T-helper 2 cell treated with Interferon-gamma antibody and Interleukin-4, amounts not matched to agents 5 μg/mL and 100 μg/mL, for 36 hours (primary cell): ENCODE measurements around the gene CFAP126.
A peak's percentile ranks its signal among the peaks of the same experiment; 100 is the strongest.
"Not testable (repeated sequence)": the region's sequence is repeated elsewhere in the genome, so short reads cannot be mapped to it uniquely, and the experiment has no call there.

Experiments used
- DNase-seq: peaks from one replicate; pipeline ENCODE4 v3.0.0; 2021; ENCODE audit warnings: low spot score
- H3K27ac Mint-ChIP-seq: one replicate; pipeline ENCODE4 v1.8.0; 2021; ENCODE audit warnings: mild to moderate bottlenecking, mixed read lengths
- H3K27me3 Mint-ChIP-seq: one replicate; pipeline ENCODE4 v1.8.0; 2021; ENCODE audit warnings: low read depth, mixed read lengths
- H3K36me3 Mint-ChIP-seq: one replicate; pipeline ENCODE4 v1.8.0; 2021; ENCODE audit warnings: low read depth, mixed read lengths
- H3K4me1 Mint-ChIP-seq: one replicate; pipeline ENCODE4 v1.8.0; 2021; ENCODE audit warnings: low read depth, mixed read lengths
- H3K4me3 Mint-ChIP-seq: one replicate; pipeline ENCODE4 v1.8.0; 2022; ENCODE audit warnings: mild to moderate bottlenecking, moderate library complexity, mixed read lengths
- H3K9me3 Mint-ChIP-seq: one replicate; pipeline ENCODE4 v1.8.0; 2021; ENCODE audit warnings: mixed read lengths

CFAP126 gene

DNA sequence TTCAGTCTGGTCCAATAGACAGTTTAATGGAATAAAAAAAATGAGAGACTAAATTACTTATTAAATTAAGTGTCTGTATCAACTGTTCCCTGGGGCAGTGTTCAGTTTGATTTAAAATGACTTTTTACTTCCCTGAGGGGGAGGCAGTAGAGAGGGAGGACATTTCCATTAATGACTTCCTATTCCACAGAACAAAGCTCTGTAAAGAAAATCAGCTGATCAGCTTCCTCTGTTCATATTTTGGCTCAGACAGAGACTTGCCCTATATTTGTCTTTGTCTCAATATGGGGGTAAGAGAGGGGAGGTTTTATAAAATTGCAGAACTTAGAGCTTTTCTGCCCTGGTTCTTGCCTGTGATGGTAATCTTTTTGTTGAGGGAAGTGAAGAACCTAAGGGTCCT lies 8.4 kb downstream of the CFAP126 start:
- DNase-seq = no peak
- Mint-ChIP-seq H3K4me3 (no peak overlapping the region), H3K27ac (no peak overlapping the region), H3K4me1 (peaks cover 2% of the 10 kb centered on the region), H3K9me3 (no peaks in the 10 kb centered on the region), H3K27me3 (no peaks in the 10 kb centered on the region), H3K36me3 (peaks cover 21% of the 10 kb centered on the region)

DNA sequence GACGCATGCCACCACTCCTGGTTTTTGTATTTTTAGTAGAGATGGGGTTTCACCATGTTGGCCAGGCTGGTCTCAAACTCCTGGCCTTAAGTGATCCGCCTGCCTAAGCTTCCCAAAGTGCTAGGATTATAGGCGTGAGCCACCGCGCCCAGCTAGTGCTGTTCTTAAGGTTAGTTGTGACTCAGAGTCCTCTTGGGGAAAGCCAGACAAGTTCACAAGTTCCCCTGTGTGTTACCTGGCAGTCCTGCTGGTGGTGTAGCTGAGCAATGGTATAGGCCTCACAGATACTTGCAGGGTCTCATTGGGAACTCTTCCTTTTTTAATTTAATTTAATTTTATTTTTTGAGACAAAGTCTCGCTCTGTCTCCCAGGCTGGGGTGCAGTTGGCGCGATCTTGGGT lies 10.6 kb downstream of the CFAP126 start:
- DNase-seq = no peak
- Mint-ChIP-seq H3K27me3 (no peaks in the 10 kb centered on the region), H3K4me3 (no peak overlapping the region), H3K36me3 (peaks cover 20% of the 10 kb centered on the region), H3K9me3 (no peaks in the 10 kb centered on the region), H3K4me1 (peaks cover 2% of the 10 kb centered on the region), H3K27ac (no peak overlapping the region)

DNA sequence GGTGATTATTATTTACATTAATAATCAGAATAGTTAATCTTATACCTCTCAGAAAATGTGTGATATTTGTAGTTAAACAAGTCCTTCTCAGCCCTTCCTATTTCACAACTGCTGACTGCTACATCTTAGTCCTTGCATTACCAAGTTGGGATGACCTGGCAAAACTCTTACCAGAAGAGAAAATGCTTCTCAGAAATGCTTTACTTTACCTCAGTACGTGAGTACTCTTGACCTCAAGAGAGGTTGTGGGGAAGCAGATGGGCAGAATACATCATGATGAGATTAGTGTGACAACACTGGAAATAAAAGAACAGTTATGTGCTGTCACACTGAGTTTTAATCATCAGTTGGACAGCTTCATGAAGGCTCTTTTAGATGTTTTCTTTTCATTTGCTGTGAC lies 16.2 kb downstream of the CFAP126 start:
- peaks cover 12% of the 10 kb centered on the region for H3K36me3 Mint-ChIP-seq
- H3K4me3 Mint-ChIP-seq = no peak overlapping the region
- H3K27ac Mint-ChIP-seq = no peak overlapping the region
- H3K4me1 Mint-ChIP-seq = peaks cover 2% of the 10 kb centered on the region
- no peaks in the 10 kb centered on the region for H3K9me3 Mint-ChIP-seq
- H3K27me3 Mint-ChIP-seq = no peaks in the 10 kb centered on the region
- no peak for DNase-seq

DNA sequence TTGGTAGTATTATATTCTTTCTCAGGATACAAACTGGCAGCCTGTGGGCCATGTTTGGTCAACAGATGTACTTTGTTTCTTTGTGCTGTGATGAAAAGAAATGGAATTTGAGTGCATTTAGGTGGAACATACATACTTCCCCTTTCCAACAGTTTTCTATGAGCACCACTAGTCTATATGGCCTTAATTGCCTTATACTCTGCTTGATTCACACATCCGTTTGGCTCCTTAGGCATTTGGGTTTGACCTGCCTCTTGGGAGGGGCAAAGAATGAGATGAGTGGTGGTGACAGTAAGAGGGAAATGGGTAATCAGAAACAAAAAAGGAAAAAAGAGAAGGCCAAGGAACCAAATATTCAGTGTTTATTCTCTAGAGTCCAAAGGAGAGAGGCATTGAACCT lies 17.0 kb downstream of the CFAP126 start:
- no peak for DNase-seq
- peaks cover 11% of the 10 kb centered on the region for H3K36me3 Mint-ChIP-seq
- H3K4me1 Mint-ChIP-seq = peaks cover 2% of the 10 kb centered on the region
- no peak overlapping the region for H3K4me3 Mint-ChIP-seq
- H3K9me3 Mint-ChIP-seq = no peaks in the 10 kb centered on the region
- no peak overlapping the region for H3K27ac Mint-ChIP-seq
- no peaks in the 10 kb centered on the region for H3K27me3 Mint-ChIP-seq

DNA sequence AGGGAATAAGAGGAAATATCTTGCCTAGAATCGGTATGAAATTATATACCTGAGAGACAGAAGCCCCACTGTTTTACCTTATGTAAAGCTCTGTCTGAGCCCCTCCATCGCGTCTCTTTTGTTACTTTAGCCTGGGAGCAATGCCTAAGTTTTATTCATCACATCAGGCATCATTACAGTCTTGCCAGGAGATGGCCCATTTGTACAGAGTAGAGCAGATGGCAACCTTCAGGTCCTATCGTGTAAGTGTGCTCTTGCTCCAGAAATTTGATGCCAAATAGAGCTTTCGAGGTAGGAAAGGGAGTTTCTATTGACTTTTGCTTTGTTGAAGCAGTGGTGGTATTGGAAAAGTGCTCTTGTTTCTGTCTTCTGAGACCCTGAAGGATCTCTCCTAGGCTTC lies 24.9 kb downstream of the CFAP126 start:
- Mint-ChIP-seq H3K27ac (no peak overlapping the region), H3K36me3 (peaks cover 22% of the 10 kb centered on the region), H3K9me3 (no peaks in the 10 kb centered on the region), H3K4me3 (no peak overlapping the region), H3K27me3 (no peaks in the 10 kb centered on the region), H3K4me1 (peaks cover 2% of the 10 kb centered on the region)
- DNase-seq = no peak

DNA sequence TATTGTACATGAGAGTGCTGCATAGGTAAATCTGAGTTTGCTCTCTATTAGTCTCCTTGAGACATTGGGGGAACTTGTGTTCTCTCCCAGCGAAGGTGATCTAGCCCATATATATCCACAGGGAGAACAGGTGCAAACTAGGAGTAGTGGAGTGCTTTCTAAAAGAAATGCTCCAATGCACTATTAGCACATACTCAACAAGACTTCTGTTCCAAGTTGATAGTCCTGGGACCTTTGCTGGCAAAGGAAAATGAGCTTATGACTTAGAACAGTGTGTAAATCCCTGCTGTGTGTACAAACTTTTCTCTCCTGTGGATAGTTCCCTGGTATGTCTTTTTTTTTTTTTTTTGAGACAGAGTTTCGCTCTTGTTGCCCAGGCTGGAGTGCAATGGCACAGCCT lies 25.5 kb downstream of the CFAP126 start:
- peaks cover 2% of the 10 kb centered on the region for H3K4me1 Mint-ChIP-seq
- no peaks in the 10 kb centered on the region for H3K27me3 Mint-ChIP-seq
- DNase-seq = no peak
- no peak overlapping the region for H3K27ac Mint-ChIP-seq
- no peak overlapping the region for H3K4me3 Mint-ChIP-seq
- H3K9me3 Mint-ChIP-seq = no peaks in the 10 kb centered on the region
- peaks cover 22% of the 10 kb centered on the region for H3K36me3 Mint-ChIP-seq

DNA sequence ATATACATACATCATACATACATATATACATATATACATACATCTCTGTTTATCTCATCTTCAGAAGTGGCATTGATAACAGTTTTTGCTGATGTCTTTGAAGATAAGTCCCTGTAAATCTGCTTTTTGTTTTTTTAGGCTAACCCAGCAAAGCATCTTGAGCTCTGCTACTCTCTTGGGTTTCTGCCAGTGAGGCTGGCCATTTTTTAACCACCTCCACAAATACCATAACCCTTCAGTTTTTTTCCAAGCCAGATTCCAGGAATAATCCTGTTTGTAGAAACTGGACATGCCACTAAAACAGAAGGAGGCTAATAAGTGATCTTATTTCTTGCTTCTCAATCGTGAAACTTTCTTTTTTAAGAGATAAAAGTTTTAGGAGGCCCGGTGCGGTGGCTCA lies 31.9 kb downstream of the CFAP126 start:
- Mint-ChIP-seq H3K27ac (no peak overlapping the region), H3K9me3 (no peaks in the 10 kb centered on the region), H3K27me3 (no peaks in the 10 kb centered on the region), H3K4me1 (no peaks in the 10 kb centered on the region), H3K4me3 (no peak overlapping the region), H3K36me3 (peaks cover 30% of the 10 kb centered on the region)
- DNase-seq = no peak

DNA sequence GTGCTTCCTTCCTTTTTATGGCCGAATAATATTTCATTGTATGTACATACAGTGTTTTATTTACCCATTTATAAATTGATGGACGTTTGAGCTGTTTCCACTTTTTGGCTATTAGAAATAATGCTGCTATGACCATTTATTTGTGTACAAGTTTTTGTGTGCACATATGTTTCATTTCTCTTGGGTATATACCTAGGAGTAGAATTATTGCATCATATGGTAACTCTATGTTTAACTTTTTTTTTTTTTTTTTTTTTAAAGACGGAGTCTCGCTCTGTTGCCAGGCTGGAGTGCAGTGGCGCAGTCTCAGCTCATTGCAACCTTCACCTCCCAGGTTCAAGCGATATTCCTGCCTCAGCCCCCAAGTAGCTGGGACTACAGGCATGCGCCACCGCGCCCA lies 34.5 kb downstream of the CFAP126 start:
- DNase-seq = no peak
- Mint-ChIP-seq H3K9me3 (no peaks in the 10 kb centered on the region), H3K4me3 (no peak overlapping the region), H3K27ac (no peak overlapping the region), H3K27me3 (no peaks in the 10 kb centered on the region), H3K36me3 (peaks cover 35% of the 10 kb centered on the region), H3K4me1 (no peaks in the 10 kb centered on the region)

DNA sequence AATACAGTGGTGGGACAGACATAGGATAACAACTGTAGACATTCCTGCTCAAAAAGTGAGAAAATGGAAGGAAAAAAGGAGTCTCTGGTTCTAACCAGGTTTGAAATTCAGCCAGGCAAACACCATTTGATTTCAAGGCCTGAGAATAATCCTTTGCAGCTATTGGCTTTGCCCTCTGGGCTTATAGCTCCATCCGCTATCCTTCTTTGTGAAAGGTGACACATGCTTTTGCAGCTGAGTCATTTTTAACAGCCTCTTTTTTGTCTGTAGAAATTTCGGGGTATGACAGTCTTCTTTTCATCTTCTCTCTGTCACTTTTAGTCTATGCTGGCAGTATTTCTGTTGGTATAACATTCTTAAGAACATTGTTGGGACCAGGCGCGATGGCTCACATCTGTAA lies 37.3 kb downstream of the CFAP126 start:
- H3K27me3 Mint-ChIP-seq = no peaks in the 10 kb centered on the region
- no peak overlapping the region for H3K4me3 Mint-ChIP-seq
- no peak overlapping the region for H3K27ac Mint-ChIP-seq
- no peaks in the 10 kb centered on the region for H3K4me1 Mint-ChIP-seq
- H3K9me3 Mint-ChIP-seq = no peaks in the 10 kb centered on the region
- H3K36me3 Mint-ChIP-seq = peaks cover 37% of the 10 kb centered on the region
- no peak for DNase-seq

DNA sequence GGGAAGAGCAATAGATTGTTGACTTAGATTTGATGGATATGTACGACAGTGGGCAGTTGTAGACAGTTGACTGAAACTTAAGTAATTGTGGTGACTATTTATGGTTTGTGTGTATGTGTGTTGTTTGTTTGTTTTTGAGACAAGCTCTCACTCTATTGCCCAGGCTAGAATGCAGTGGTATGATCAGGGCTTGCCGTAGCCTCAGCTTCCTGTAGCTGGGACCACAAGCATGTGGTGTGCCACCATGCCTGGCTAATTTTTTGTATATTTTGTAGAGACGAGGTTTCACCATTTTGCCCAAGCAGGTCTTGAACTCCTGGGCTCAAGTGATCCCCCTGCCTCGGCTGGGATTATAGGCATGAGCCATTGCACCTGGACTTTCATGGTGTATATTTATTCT lies 43.7 kb downstream of the CFAP126 start:
- no peak for DNase-seq
- Mint-ChIP-seq H3K27ac (no peak overlapping the region), H3K36me3 (peaks cover 22% of the 10 kb centered on the region), H3K27me3 (no peaks in the 10 kb centered on the region), H3K4me3 (no peak overlapping the region), H3K4me1 (peaks cover 4% of the 10 kb centered on the region), H3K9me3 (no peaks in the 10 kb centered on the region)

DNA sequence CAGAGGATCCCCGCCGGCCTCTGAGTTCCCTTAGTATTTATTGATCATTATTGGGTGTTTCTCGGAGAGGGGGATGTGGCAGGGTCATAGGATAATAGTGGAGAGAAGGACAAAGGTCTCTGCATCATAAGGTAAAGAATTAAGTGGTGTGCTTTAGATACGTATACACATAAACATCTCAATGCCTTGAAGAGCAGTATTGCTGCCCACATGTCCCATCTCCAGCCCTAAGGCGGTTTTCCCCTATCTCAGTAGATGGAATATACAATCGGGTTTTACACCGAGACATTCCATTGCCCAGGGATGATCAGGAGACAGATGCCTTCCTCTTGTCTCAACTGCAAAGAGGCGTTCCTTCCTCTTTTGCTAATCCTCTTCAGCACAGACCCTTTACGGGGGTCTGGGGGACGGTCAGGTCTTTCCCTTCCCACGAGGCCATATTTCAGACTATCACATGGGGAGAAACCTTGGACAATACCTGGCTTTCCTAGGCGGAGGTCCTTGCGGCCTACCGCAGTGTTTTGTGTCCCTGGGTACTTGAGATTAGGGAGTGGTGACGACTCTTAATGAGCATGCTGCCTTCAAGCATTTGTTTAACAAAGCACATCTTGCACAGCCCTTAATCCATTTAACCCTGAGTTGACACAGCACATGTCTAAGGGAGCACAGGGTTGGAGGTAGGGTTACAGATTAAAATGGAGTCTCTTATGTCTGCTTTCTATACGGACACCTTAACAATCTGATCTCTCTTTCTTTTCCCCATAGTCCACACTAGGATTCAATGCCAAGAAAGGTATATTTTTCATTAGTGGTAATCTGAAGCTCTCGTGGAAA lies 51.6 kb downstream of the CFAP126 start:
- H3K27ac Mint-ChIP-seq, H3K27me3 Mint-ChIP-seq, H3K9me3 Mint-ChIP-seq, H3K36me3 Mint-ChIP-seq, DNase-seq: not testable (repeated sequence)
- H3K4me3 Mint-ChIP-seq = peak overlapping the region; percentile 99
- H3K4me1 Mint-ChIP-seq = peaks cover 26% of the 10 kb centered on the region
